ENCODE results near the gene ADNP. TPM values are rescaled to one million over a fixed set of nuclear protein-coding genes. Genes with fewer than 3 reads are reported as not detected.

ADNP gene
- total RNA-seq, 1 experiment from 2014 or later = 47.5 TPM

GRCh38 chr20:50844430-50845100, 86.7 kb downstream of the ADNP start:
- H3K36me3 ChIP-seq = no peaks in the 10 kb centered on the region
- no peak overlapping the region for H3K4me3 ChIP-seq
- no peaks in the 10 kb centered on the region for H3K27me3 ChIP-seq
- H3K27ac ChIP-seq = no peak overlapping the region
- peaks cover 7% of the 10 kb centered on the region; the same call in 1 of the 2 replicates for H3K4me1 ChIP-seq
- DNase-seq = no peak
- no peaks in the 10 kb centered on the region for H3K9me3 ChIP-seq (replicated peaks)

- H3K27me3 ChIP-seq = no peaks in the 10 kb centered on the region
- H3K4me1 ChIP-seq = peaks cover 5% of the 10 kb centered on the region; the same call in 1 of the 2 replicates
- no peak for DNase-seq
Measured at GRCh38 chr20:50843331-50844276, 87.6 kb downstream of the ADNP start.

GRCh38 chr20:50842821-50843220, 88.4 kb downstream of the ADNP start:
- Histone ChIP-seq H3K27ac (no peak overlapping the region), H3K4me3 (no peak overlapping the region), H3K36me3 (no peaks in the 10 kb centered on the region), H3K9me3 (replicated peaks) (no peaks in the 10 kb centered on the region), H3K27me3 (no peaks in the 10 kb centered on the region), H3K4me1 (peaks cover 4% of the 10 kb centered on the region; the same call in 1 of the 2 replicates)
- no peak for DNase-seq

More at GRCh38 chr20:50843331-50844276, 87.6 kb downstream of the ADNP start:
- no peak overlapping the region for H3K4me3 ChIP-seq
- no peaks in the 10 kb centered on the region for H3K36me3 ChIP-seq
- no peaks in the 10 kb centered on the region for H3K9me3 ChIP-seq (replicated peaks)
- H3K27ac ChIP-seq = no peak overlapping the region

Other genes with a start within 250 kb of the ADNP start
- 1.7 and 2.6 TPM in 2 replicates for gene RIPOR3, start 239.9 kb downstream of the ADNP start, total RNA-seq (2014; rRNA removed; shearing (Covaris generic))
- 2.3 and 2.8 TPM in 2 replicates for gene PARD6B, start 199.9 kb downstream of the ADNP start, total RNA-seq (2014; rRNA removed; shearing (Covaris generic))
- gene BCAS4, start 136.4 kb downstream of the ADNP start, total RNA-seq (2014; rRNA removed; shearing (Covaris generic)) = 5.3 and 5.8 TPM in 2 replicates
- 153 and 164 TPM in 2 replicates for gene DPM1, start 27.1 kb upstream of the ADNP start, total RNA-seq (2014; rRNA removed; shearing (Covaris generic))
- gene MOCS3, start 27.4 kb upstream of the ADNP start, total RNA-seq (2014; rRNA removed; shearing (Covaris generic)) = 14.8 and 15.1 TPM in 2 replicates
- gene KCNG1, start 91.7 kb upstream of the ADNP start, total RNA-seq (2014; rRNA removed; shearing (Covaris generic)) = 7.4 and 9.3 TPM in 2 replicates